Measurements from ENCODE around the gene SMIM29.
"Not testable (repeated sequence)": the region's sequence is repeated elsewhere in the genome, so short reads cannot be mapped to it uniquely, and the experiment has no call there.

SMIM29 gene

DNA sequence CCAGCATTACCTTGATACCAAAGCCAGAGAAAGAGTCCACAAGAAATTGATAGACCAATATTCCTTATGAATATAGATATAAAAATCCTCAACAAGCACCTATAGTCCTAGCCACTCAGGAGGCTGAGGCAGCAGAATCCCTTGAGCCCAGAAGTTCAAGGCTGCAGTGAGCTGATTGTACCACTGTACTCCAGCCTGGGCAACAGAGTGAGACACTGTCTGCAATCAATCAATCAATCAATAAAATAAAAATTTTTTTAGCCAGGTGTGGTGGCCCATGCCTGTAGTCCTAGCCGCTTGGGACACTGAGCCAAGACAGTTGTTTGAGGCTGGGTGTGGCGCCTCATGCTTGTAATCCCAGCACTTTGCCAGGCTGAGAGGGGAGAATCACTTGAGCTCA lies 18.9 kb upstream of the SMIM29 start:
- no peak for DNase-seq (ENCODE audit: low spot score)

DNA sequence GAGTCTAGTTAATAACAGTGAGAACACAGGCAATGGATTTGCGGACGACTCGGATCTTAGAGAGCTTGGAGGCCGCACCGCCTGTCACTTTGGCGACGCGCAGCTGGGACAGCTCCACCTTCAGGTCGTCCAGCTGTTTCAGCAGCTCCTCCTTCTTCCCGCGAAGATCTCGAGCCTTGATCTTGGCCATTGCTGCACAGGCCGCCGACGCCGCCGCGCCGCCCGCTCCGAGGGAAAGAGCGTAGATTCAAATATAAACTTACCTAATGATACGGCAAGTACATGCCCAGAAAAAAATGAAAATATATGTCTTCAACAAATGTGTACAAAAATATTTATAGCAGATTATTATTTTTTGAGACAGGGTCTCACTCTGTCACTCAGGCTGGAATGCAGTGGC lies 14.7 kb upstream of the SMIM29 start:
- DNase-seq (ENCODE audit: low spot score): not testable (repeated sequence)

DNA sequence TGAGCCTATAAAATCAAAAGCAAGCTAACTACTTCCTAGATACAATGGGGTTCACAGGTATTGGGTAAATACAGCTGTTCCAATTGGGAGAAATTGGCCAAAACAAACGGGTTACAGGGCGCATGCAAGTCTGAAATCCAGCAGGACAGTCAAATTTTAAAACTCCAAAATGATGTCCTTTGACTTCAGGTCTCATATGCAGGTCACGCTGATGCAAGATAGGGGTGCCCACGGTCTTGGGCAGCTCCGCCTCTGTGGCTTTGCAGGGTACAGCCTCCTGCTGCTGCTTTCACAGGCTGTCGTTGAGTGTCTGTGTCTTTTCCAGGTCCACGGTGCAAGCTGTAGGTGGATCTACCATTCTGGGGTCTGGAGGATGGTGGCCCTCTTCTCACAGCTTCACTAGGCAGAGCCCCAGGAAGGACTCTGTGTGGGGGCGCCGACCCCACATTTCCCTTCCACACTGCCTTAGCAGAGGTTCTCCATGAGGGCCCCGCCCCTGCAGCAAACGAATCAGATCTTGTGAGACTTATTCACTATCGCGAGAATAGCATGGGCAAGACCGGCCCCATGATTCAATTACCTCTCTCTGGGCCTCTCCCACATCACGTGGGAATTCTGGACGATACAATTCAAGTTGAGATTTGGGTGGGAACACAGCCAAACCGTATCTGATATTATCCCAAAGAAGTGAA lies 11.9 kb upstream of the SMIM29 start:
- DNase-seq (ENCODE audit: low spot score): no peak

DNA sequence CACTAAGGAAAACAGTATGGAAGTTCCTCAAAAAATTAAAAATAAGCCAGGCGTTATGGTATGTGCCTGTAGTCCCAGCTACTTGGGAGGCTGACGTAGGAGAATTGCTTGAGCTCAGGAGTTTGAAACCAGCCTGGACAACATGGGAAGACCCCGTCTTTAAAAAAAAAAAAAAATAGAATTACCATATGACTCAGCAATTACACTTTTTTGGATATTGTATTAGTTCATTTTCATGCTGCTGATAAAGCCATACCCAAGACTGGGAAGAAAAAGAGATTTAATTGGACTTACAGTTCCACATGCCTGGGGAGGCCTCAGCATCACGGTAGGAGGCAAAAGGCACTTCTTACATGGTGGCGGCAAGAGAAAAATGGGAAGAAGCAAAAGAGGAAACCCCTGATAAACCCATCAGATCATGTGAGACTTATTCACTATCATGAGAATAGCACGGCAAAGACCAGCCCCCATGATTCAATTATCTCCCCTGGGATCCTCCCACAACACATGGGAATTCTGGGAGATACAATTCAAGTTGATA lies 10.8 kb upstream of the SMIM29 start:
- no peak for DNase-seq (ENCODE audit: low spot score)

DNA sequence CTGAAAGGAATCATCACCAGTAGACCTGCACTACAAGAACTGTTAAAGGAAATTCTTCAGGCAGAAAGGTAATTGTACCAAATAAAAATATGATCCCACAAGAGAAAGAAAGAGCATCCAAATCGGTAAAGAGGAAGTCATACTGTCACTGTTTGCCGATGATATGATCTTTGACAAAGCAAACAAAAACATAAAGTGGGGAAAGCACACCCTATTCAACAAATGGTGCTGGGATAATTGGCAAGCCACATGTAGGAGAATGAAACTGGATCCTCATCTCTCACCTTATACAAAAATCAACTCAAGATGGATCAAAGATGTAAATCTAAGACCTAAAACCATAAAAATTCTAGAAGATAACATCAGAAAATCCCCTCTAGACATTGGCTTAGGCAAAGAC lies 3.6 kb upstream of the SMIM29 start:
- not testable (repeated sequence) for DNase-seq (ENCODE audit: low spot score)

DNA sequence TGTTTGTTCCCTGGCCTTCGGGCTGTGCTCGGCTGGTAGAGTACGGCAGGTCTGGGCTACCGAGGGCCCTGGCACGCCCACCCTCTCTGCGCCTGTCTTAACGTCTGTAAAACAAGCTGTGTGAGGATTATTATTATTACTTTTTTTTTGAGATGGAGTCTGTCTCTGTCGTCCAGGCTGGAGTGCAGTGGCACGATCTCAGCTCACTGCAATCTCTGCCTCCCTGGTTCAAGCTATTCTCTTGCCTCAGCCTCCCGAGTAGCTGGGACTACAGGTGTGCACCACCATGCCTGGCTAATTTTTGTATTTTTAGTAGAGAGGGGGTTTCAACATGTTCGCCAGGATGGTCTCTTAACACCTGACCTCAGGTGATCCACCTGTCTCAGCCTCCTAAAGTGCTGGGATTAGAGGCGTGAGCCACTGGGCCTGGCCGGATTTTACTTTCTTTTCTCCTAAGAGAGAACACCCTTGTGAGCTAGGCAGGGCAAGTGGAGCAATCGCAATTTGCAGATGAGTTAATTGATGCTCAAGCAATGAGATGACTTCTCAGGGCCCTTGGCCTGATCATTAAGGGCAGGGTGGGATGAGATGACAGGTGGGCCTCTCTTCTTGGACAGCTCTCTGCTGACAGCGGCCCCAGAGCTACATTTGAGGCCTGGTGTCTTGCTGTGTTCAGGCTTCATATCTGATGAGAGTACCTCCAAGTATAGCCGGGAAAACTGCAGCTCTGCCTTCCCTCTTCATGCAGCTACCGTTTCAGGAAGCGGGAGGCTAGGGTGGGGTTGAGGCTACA lies 859 bp upstream of the SMIM29 start:
- peak; percentile 1 for DNase-seq (ENCODE audit: low spot score)

DNA sequence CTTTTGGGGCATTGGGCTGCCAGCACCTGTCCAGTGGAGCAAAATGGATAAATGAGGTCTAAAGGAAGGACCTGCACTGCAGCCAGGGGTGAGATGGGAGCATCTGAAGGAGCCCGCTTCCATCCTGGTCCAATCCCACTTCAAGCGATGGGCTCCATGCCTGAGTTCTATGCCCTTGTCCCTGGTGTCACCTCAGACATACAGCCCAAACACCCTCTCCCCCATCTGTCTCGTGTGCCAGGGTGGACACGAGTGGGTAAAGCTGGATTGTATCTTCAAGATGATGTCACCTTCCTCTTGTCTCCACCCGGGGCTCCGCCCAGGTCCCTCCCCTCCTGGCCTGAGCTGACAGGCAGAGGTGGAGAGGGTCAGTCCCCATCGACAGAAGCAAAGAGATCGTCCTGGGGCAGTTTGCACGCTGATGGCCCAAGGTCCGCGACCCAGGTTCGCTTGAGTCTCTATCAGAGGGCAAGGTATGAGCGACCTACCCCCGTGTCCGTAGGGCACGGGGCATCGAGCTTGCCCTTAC lies 544 bp downstream of the SMIM29 start:
- DNase-seq (ENCODE audit: low spot score): peak; percentile 69

DNA sequence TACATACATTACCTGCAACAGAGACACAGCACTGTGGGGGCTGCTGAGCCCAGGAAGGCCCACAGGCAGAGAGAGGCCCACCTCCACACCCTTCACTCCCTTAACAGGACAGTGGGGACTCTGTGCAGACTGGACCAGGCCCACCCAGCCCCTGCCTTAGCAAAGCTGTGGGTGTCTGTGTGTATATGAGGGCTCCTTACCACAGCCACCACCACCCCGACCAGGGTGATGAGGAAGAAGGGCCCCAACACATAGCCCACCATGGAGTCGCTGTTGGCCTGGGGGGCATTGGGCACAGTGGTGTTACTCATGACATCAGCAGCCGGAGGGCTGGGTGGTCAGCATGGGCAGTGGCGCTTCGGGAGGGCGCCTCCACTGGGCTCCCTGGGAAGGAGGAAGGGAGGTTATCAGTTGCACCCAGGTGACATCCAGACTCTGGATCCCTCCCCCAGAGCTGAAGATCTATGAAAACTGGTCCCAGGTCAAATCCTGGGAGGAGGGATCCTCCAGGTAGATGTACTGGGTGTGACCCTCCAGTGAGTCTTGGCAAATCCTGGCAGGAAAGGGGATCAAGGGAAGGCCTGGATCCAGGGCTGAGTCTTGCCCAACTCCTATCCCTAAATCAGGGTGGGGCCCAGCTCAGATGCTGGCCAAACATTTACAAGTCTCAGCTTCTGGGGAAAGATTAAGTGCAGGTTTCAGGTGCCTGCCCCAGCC lies 1.2 kb downstream of the SMIM29 start:
- DNase-seq (ENCODE audit: low spot score): no peak

DNA sequence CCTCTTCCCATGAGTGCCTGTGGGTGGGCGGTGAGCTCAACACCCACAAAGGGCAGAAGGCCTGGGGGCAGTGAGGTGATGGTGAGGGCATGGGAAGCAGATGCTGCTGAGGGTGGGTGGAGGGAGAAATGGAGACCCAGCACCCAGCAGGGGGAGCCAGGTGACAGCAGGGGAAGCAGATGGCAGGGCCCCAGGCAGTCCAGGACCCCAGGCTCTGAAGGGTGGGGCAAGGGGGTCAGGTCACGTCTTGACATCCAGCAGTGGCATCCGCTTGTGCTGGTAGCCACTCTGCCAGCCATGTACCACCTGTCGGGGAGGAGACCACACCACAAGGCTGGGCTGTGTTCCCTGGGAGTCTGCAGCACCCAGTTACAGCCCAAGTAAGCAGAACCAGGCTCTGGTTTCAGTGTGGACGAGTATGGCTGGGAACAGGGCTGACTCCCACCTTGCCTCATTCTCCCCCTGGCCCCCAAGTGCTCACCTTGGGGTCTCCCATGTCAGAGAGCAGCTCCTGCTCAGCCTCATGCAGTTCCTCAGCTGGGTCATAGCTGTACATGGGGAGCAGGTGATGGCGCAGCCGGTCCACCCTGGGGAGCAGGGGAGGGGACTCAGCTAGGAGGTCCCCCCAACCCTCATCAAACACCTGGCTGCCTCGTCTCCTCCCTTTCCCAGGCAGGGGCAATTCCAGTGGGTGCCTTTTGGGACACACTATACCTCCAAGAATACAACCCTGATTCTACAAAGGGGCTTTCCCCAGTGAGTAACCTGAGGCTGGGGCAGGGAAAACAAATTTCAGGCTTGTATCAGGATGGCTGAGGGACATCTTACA lies 2.0 kb downstream of the SMIM29 start:
- peak; percentile 56 for DNase-seq (ENCODE audit: low spot score)

DNA sequence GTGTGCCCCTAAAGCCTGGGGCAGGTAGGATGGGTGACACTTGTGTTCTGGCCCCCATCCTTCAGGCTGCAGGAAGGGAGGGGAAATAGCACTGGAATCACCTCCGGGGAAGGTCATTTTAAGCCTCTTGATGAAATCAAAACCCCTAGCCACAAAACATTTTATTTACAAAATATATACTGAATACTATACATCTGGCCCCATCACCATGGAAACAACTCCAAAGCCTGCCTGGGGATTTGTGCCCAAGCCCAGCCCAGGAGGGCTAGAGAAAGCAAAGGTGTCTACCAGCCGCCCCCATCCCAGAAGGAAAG lies 2.6 kb downstream of the SMIM29 start:
- DNase-seq (ENCODE audit: low spot score): no peak

DNA sequence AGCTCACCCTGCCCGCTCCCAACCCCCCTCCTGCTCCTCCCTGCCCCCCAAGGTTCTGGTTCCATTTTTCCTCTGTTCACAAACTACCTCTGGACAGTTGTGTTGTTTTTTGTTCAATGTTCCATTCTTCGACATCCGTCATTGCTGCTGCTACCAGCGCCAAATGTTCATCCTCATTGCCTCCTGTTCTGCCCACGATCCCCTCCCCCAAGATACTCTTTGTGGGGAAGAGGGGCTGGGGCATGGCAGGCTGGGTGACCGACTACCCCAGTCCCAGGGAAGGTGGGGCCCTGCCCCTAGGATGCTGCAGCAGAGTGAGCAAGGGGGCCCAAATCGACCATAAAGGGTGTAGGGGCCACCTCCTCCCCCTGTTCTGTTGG lies 3.1 kb downstream of the SMIM29 start:
- not testable (repeated sequence) for DNase-seq (ENCODE audit: low spot score)

DNA sequence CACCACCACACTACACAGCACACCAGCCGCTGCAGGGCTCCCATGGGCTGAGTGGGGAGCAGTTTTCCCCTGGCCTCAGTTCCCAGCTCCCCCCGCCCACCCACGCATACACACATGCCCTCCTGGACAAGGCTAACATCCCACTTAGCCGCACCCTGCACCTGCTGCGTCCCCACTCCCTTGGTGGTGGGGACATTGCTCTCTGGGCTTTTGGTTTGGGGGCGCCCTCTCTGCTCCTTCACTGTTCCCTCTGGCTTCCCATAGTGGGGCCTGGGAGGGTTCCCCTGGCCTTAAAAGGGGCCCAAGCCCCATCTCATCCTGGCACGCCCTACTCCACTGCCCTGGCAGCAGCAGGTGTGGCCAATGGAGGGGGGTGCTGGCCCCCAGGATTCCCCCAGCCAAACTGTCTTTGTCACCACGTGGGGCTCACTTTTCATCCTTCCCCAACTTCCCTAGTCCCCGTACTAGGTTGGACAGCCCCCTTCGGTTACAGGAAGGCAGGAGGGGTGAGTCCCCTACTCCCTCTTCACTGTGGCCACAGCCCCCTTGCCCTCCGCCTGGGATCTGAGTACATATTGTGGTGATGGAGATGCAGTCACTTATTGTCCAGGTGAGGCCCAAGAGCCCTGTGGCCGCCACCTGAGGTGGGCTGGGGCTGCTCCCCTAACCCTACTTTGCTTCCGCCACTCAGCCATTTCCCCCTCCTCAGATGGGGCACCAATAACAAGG lies 3.6 kb downstream of the SMIM29 start:
- not testable (repeated sequence) for DNase-seq (ENCODE audit: low spot score)

DNA sequence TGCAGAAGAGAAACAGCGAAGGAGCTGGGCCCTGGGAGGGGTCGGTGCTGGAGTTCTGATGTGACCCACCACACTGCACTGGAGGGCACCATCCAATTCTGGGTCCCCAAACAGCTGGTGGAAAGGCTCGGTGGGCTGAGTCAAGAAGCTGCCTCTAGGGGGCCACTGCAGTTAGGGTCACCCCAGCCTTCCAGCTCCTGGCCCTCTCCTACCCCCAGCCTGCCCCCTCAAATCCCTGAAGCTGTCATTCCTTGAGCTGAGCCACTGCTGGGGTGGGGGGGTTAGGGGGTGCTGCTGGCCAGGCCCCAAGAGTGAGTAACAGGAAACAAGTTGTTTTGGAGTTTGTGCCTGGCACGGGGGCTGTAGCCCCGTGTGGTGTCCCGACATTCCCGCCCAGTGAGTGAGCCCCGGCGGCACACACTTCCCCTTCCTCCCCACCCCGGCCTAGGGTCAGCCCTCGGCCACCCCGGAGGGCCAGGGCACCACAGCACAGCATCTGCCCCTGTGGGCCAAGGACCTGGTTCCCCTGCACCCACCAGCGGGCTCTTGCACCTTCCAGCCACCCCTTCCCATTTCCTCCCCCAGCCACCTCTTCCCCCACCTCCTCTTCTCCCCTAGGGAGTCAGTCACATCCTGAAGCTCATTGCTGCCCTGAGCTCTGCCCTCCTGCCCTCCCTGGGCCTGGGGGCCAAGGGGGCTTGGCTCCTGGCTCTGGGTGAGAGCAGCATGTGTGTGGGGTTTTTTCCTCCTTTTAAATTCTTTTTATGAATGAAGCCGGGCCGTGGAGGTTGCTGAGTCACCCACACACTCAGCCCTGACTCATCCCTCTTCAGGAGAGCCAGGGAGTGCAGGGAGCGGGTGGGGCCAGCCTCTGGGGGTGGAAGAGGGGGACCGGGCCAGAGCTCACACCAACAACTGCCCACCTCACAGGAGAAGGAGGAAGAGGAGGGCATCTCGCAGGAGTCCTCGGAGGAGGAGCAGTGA lies 4.6 kb downstream of the SMIM29 start:
- peak; percentile 97 for DNase-seq (ENCODE audit: low spot score)

DNA sequence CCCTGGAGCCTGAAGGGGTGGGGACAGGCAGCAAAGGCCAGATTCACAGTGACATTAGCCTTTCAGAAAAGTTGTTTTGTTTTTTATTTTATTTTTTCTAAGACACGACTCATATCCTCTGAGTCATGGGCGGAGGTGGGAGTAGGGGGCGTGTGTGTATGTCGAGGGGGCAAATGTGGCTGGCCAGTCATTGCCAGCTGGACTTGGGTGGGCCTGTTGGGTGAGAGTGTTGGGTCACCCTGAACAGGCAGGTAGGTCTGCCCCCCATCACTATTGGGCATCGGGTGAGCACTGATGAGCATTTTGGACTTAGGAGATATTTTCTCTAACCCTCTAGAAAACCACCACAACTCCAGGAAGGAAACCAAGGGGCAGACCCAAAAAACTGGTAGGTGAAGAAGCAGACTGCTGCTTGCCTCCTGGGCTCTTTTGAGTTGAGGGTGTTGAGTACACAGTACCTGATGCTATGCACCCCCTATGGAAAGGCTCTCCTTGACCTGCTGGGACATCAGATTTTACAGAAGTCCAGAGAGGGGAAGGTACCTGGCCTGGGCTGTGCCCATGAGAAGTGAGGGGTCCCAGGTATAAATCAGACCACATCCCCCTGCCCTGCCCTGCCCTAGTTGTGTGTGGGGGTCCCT lies 5.6 kb downstream of the SMIM29 start:
- peak; percentile 63 for DNase-seq (ENCODE audit: low spot score)

DNA sequence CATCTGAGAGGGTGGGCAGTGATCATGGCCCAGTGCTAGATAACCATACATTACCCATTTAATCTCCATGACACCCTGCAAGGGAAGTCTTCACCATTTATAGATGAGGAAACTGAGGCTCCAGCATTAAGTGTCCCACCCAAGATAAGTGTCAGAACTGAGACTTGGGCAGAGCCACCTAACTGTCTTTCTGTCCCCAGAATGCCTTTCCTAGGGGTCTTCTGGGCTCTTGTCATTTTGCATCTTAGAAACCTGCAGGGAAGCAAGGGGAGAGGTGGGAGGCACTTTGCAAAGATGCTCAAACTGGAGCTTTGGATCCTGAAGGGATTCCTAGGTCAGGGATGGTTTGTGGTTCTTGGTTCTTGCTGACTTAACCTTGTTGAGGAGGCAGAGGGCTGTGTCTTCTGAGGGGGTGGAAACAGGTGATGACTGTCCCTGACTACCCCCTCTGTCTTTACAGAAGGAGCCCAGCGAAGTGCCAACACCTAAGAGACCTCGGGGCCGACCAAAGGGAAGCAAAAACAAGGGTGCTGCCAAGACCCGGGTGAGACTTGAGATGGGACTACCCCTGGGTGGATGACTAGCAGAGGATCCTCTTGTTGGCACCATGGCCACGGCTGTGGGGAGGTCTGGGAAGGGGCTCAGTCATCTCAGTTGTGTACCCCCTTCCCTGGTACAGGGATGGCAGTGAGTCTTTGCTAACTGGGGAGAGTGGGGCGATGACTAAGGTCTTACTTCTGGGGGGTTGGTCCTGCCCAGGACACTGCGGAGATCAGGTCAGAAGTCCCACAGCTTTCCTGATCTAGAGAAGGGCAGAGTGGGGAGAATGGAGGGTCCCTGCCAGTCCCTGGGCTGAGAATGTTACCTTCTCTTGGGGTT lies 6.3 kb downstream of the SMIM29 start:
- DNase-seq (ENCODE audit: low spot score): peak; percentile 31

DNA sequence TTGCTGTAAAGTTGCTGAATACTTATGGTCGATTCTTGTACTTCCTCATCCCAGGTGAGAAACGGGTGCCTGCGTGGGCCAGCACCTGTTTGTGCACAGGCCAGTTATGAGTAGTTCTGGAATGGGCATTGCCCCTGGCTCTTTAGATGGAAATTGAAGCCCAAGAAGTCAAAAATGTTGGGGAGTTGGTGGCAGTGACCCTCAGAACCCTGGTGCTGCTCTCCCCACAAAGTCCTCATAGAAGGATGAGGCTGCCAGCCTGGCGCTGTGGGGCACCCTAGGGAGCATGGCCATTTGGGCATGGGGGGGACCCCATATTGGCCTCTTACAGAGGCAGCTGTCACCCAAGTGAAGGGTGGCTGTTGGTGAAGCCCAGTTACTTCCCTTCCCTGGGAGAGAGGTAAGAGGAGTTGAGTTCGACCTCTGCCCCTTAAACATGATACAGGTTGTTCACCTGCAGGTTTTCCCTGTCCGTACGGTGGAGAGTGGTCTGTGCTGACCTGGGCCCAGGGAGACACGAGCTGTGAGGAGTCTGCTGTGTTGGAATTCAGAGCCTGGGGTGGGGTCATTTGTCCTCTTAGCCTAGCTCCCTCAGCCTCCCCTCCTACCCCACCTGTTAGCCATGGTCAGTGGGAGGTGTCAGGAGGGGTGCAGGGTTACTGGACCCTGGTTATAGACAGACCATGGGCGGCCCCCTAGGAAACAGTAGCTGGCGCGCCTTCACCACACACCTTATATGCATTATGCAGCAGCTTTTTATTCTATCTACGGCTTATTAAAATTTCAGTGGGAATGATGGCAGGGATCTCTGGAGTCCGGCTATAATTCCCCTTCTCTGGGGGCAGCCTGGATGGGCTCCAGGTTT lies 7.2 kb downstream of the SMIM29 start:
- DNase-seq (ENCODE audit: low spot score): no peak

Data from kidney tubule cell (primary cell).